HUES64 (cell line): Measurements from ENCODE around the gene AACS.
"Not testable (repeated sequence)": the region's sequence is repeated elsewhere in the genome, so short reads cannot be mapped to it uniquely, and the experiment has no call there.

Experiments
- H3K27ac ChIP-seq: 2 replicates; pipeline ENCODE4 v1.7.0; 2013; ENCODE audit warnings: low read depth, low read length, inconsistent platforms
- H3K27me3 ChIP-seq: 2 replicates; pipeline ENCODE4 v1.6.1; 2013; ENCODE audit warnings: mild to moderate bottlenecking, low read length; ENCODE audit not compliant: insufficient read depth
- H3K36me3 ChIP-seq: 2 replicates; pipeline ENCODE4 v1.6.1; 2013; ENCODE audit warnings: mild to moderate bottlenecking, low read length; ENCODE audit not compliant: insufficient read depth
- H3K4me1 ChIP-seq: 2 replicates; pipeline ENCODE4 v1.6.1; 2013; ENCODE audit warnings: mild to moderate bottlenecking, low read length, moderate library complexity; ENCODE audit not compliant: insufficient read depth
- H3K4me3 ChIP-seq: 2 replicates; pipeline ENCODE4 v1.5.1; 2013; ENCODE audit warnings: mild to moderate bottlenecking, low read length, moderate library complexity
- H3K9ac ChIP-seq: 2 replicates; pipeline ENCODE4 v1.6.1; 2013; ENCODE audit warnings: mild to moderate bottlenecking, low read depth, low read length
- H3K9me3 ChIP-seq: 2 replicates; pipeline ENCODE4 v1.6.1; 2013; ENCODE audit warnings: low read depth, low read length; ENCODE audit not compliant: insufficient read depth
- WGBS: fragments of 150-250, 120-280 bp; methylation state at CpG from one replicate; pipeline ENCODE4 v1.1.7; 2013; ENCODE audit warnings: missing lambda C conversion rate; 5-methylcytosine and 5-hydroxymethylcytosine counted together

AACS gene

GRCh38 chr12:125140279-125141209 is 75.3 kb downstream of the AACS start:
- Histone ChIP-seq H3K27me3 (no peaks in the 10 kb centered on the region), H3K4me3 (no peak overlapping the region), H3K36me3 (peaks cover 10% of the 10 kb centered on the region), H3K4me1 (0 out of 2 replicates have a peak, but pooled peaks cover 7% of the 10 kb centered on the region), H3K27ac (no peak overlapping the region), H3K9me3 (no peaks in the 10 kb centered on the region), H3K9ac (no peak overlapping the region)
- WGBS, result 59% methylated on average over 20 of the region's 22 CpGs

GRCh38 chr12:125141210-125141573 is 76.0 kb downstream of the AACS start:
- not testable (repeated sequence) for H3K4me3 ChIP-seq, H3K9me3 ChIP-seq, H3K27ac ChIP-seq, H3K36me3 ChIP-seq, H3K9ac ChIP-seq, H3K4me1 ChIP-seq, H3K27me3 ChIP-seq
- WGBS, result 96% methylated on average over 11 of the region's 11 CpGs

GRCh38 chr12:125142601-125143000 is 77.4 kb downstream of the AACS start:
- 0 out of 2 replicates have a peak, but pooled peaks cover 7% of the 10 kb centered on the region for H3K4me1 ChIP-seq

GRCh38 chr12:125143491-125143890 is 78.3 kb downstream of the AACS start:
- 78% methylated on average over 9 of the region's 9 CpGs for WGBS
- Histone ChIP-seq H3K4me1 (0 out of 2 replicates have a peak, but pooled peaks cover 7% of the 10 kb centered on the region), H3K27ac (no peak overlapping the region), H3K9ac (no peak overlapping the region), H3K36me3 (no peaks in the 10 kb centered on the region; the same call in 1 of the 2 replicates), H3K4me3 (no peak overlapping the region), H3K9me3 (no peaks in the 10 kb centered on the region), H3K27me3 (no peaks in the 10 kb centered on the region)

More at GRCh38 chr12:125142601-125143000, 77.4 kb downstream of the AACS start:
- WGBS, result 94% methylated on average over 9 of the region's 9 CpGs
- H3K9me3 ChIP-seq, result no peaks in the 10 kb centered on the region
- H3K9ac ChIP-seq, result no peak overlapping the region
- H3K27ac ChIP-seq, result no peak overlapping the region
- no peaks in the 10 kb centered on the region; the same call in 1 of the 2 replicates for H3K36me3 ChIP-seq
- no peak overlapping the region for H3K4me3 ChIP-seq
- H3K27me3 ChIP-seq, result no peaks in the 10 kb centered on the region

GRCh38 chr12:125145196-125145595 is 80.0 kb downstream of the AACS start:
- no peaks in the 10 kb centered on the region for H3K27me3 ChIP-seq
- H3K9ac ChIP-seq, result no peak overlapping the region
- H3K4me3 ChIP-seq, result no peak overlapping the region
- H3K27ac ChIP-seq, result no peak overlapping the region
- no peaks in the 10 kb centered on the region for H3K9me3 ChIP-seq
- H3K36me3 ChIP-seq, result no peaks in the 10 kb centered on the region
- H3K4me1 ChIP-seq, result 0 out of 2 replicates have a peak, but pooled peaks cover 5% of the 10 kb centered on the region
- WGBS, result 94% methylated on average over 12 of the region's 12 CpGs

- no peak overlapping the region for H3K4me3 ChIP-seq
- no peaks in the 10 kb centered on the region for H3K4me1 ChIP-seq
- H3K27ac ChIP-seq, result no peak overlapping the region
- no peak overlapping the region for H3K9ac ChIP-seq
- 92% methylated on average over 6 of the region's 6 CpGs for WGBS
- no peaks in the 10 kb centered on the region for H3K36me3 ChIP-seq
- no peaks in the 10 kb centered on the region for H3K9me3 ChIP-seq
- H3K27me3 ChIP-seq, result no peaks in the 10 kb centered on the region
These were observed 83.1 kb downstream of the AACS start for GRCh38 chr12:125148316-125148715.

- Histone ChIP-seq H3K4me1 (no peaks in the 10 kb centered on the region), H3K4me3 (no peak overlapping the region), H3K36me3 (no peaks in the 10 kb centered on the region), H3K9me3 (no peaks in the 10 kb centered on the region), H3K27ac (no peak overlapping the region), H3K27me3 (no peaks in the 10 kb centered on the region), H3K9ac (no peak overlapping the region)
- 91% methylated on average over 10 of the region's 11 CpGs for WGBS
These were observed 84.2 kb downstream of the AACS start for GRCh38 chr12:125149160-125150108.

GRCh38 chr12:125151284-125151683 is 86.0 kb downstream of the AACS start:
- H3K4me3 ChIP-seq, result no peak overlapping the region

GRCh38 chr12:125152463-125152862 is 87.2 kb downstream of the AACS start:
- Histone ChIP-seq H3K36me3 (no peaks in the 10 kb centered on the region), H3K9me3 (no peaks in the 10 kb centered on the region), H3K9ac (no peak overlapping the region), H3K27ac (no peak overlapping the region), H3K27me3 (no peaks in the 10 kb centered on the region), H3K4me3 (no peak overlapping the region), H3K4me1 (no peaks in the 10 kb centered on the region)
- WGBS, result 85% methylated on average over 7 of the region's 7 CpGs

More at GRCh38 chr12:125151284-125151683, 86.0 kb downstream of the AACS start:
- no peaks in the 10 kb centered on the region for H3K27me3 ChIP-seq
- no peaks in the 10 kb centered on the region for H3K36me3 ChIP-seq
- H3K9me3 ChIP-seq, result no peaks in the 10 kb centered on the region
- no peak overlapping the region for H3K27ac ChIP-seq
- WGBS, result 91% methylated on average over 9 of the region's 9 CpGs
- H3K4me1 ChIP-seq, result no peaks in the 10 kb centered on the region
- no peak overlapping the region for H3K9ac ChIP-seq

GRCh38 chr12:125155366-125155765 is 90.1 kb downstream of the AACS start:
- Histone ChIP-seq H3K4me3 (no peak overlapping the region), H3K9ac (no peak overlapping the region)
- 74% methylated on average over 6 of the region's 6 CpGs for WGBS

GRCh38 chr12:125157177-125157576 is 91.9 kb downstream of the AACS start:
- WGBS, result 89% methylated on average over 3 of the region's 3 CpGs

More at GRCh38 chr12:125155366-125155765, 90.1 kb downstream of the AACS start:
- H3K4me1 ChIP-seq, result no peaks in the 10 kb centered on the region
- H3K9me3 ChIP-seq, result no peaks in the 10 kb centered on the region
- H3K27me3 ChIP-seq, result no peaks in the 10 kb centered on the region
- no peaks in the 10 kb centered on the region for H3K36me3 ChIP-seq
- H3K27ac ChIP-seq, result no peak overlapping the region

More at GRCh38 chr12:125157177-125157576, 91.9 kb downstream of the AACS start:
- H3K4me3 ChIP-seq, result no peak overlapping the region
- H3K36me3 ChIP-seq, result no peaks in the 10 kb centered on the region
- no peaks in the 10 kb centered on the region for H3K9me3 ChIP-seq
- H3K4me1 ChIP-seq, result no peaks in the 10 kb centered on the region
- no peak overlapping the region for H3K9ac ChIP-seq
- no peaks in the 10 kb centered on the region for H3K27me3 ChIP-seq
- H3K27ac ChIP-seq, result no peak overlapping the region
